Stimulated activated CD8-positive, alpha-beta memory T cell treated with anti-CD3 and anti-CD28 coated beads, Interleukin-15, amount 100 ng/mL, for 4 hours (primary cell): ENCODE measurements around the gene ATP5IF1.

Experiments
- DNase-seq, 2 donors: peaks; one replicate each; pipeline ENCODE4 v3.0.0-alpha.2; 2020; ENCODE audit warnings: low read depth in 2 of 2

ATP5IF1 gene

GRCh38 chr1:28265577-28265976 lies 29.7 kb downstream of the ATP5IF1 start:
- DNase-seq, result no peak

GRCh38 chr1:28266920-28267322 lies 31.0 kb downstream of the ATP5IF1 start:
- no peak for DNase-seq

GRCh38 chr1:28267633-28268032 lies 31.7 kb downstream of the ATP5IF1 start:
- DNase-seq, result no peak

GRCh38 chr1:28269529-28269928 lies 33.6 kb downstream of the ATP5IF1 start:
- DNase-seq, result no peak

- DNase-seq, result no peak
Observed at GRCh38 chr1:28272215-28272852, 36.4 kb downstream of the ATP5IF1 start.

- DNase-seq, result no peak
Observed at GRCh38 chr1:28273216-28273860, 37.4 kb downstream of the ATP5IF1 start.

- DNase-seq, result no peak
Observed at GRCh38 chr1:28278763-28279162, 42.8 kb downstream of the ATP5IF1 start.

GRCh38 chr1:28279721-28280120 lies 43.8 kb downstream of the ATP5IF1 start:
- no peak for DNase-seq

GRCh38 chr1:28280501-28280900 lies 44.6 kb downstream of the ATP5IF1 start:
- no peak for DNase-seq

GRCh38 chr1:28280977-28281381 lies 45.1 kb downstream of the ATP5IF1 start:
- DNase-seq, result no peak

GRCh38 chr1:28281608-28282425 lies 45.9 kb downstream of the ATP5IF1 start:
- no peak for DNase-seq

GRCh38 chr1:28282426-28283407 lies 46.8 kb downstream of the ATP5IF1 start:
- no peak for DNase-seq

- DNase-seq, result no peak
Observed at GRCh38 chr1:28286111-28286510, 50.2 kb downstream of the ATP5IF1 start.
